Spleen (tissue), 7 donors: ENCODE measurements around the gene RNF31.

ENCODE experiments used
- CTCF ChIP-seq, 11 experiments: fragments of 200-600 bp in 7 of 11; fragments of 450-650 bp in 4 of 11; sonication (generic) in 4 of 11; IDR thresholded peaks in 8 of 11; conservative IDR thresholded peaks in 3 of 11; 1 replicate in 7 of 11; 2 replicates in 4 of 11; pipeline versions ENCODE4 v1.4.0 to v1.8.0; 2016 to 2021; ENCODE audit warnings: antibody characterized with exemption in 11 of 11, inconsistent platforms in 4 of 11, mild to moderate bottlenecking in 1 of 11
- POLR2AphosphoS5 ChIP-seq, 3 donors: sonication (generic); formaldehyde crosslinking; IDR thresholded peaks; one replicate each; pipeline ENCODE4 v1.5.1; 2017; ENCODE audit warnings: antibody characterized with exemption in 3 of 3
- donor health status: DM: no; HTN: no; CAD: no; lungs with moderate emphysema.
- donor health status: DM: no; HTN: no; CAD: no.
- donor health status: DM: no; HTN: no; CAD: no.

DNA sequence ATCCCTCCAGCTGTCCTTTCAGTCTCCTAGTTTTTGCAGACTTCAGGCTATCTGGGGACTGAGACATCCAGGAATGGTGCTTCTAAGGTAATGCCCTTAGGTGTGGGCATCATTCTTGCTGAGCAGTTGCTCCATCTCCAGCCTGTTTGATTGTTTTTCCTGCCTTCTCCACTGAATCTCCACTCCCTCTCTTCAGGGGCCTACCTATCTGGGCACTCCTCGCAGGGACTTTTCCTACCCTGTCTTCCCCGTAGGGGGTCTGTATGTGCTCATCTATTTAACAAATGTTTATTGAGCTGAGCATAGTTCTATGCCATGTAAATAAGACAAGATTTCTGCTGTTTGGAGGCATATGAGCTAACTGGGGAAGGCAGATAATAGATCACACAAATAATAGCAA lies 14.3 kb upstream of the RNF31 start:
- TF ChIP-seq POLR2AphosphoS5 (IDR thresholded peaks at IDR 0.05) (no peak), CTCF (IDR thresholded peaks at IDR 0.05 in 8 of 11, conservative IDR thresholded peaks at IDR 0.05 in 3 of 11) (no peak)
